ENCODE data around the gene CNTNAP2.

Gene CNTNAP2

DNA sequence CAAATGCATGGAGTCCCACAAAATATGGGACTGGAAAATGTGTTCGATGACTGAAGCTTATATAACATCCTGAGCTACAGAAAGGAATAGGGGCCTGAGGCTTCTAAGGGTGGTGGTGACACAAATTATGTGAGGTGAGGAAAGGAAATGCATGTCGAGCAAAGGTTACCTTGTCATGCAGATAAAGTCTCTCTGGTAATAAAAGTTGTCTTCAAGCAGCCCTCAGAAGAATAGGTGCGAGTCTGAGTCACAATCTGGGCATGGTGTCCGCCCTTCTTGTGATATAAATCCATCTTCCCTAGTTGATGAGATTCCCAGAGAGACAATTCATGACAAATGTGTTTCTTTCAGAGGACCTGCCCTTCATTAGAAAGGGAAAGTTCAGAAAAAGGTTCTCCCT is 1488.7 kb downstream of the CNTNAP2 start:
- DNase-seq, result no peak

DNA sequence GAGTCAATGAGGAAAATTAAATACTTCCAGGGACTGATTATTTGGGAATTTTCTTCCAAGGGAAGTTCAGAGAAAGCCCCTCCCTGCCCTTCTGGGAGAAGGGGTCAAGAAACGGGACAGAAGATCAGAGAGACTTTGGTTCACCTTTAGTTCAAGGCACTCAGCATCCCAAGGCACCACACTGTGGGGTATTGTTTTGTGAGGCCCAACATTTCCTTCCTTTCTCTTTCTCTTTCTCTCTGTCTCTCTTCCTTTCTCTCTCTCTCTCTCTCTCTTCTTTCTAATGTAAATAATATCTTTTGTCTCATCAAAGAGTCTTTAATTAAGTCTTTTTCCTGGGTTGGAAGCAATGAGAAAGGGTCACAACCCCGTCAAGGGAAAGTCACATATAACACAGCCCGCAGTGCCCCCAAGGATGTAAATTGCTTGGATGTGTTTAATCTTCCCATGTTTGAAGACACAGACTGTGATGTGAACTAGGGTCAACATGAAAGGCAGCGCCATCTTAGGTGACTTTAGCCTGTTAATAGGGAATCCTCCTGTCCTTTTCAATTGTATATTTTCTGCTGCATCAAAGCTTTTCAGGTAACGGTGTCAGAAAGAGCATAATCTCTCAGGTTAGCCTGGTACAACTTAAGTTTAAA is 1490.7 kb downstream of the CNTNAP2 start:
- no peak for DNase-seq

DNA sequence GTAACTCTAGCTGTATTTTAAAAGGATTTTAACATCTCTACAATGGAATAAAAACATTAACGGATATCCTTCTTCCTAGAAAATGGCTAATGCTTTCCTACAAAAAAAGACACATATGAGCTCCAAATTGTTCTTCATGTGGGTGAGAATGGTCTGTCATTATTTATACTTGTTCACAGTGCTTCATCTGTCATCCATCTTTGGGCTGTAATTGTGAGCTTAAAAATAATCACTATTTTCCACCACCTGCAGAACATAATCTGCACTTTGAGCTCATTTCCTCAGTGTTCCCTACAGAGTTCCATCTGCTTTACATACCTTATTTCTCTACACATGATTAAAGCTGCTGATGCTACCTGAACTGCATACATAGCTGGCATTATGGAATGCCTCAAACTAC is 1494.8 kb downstream of the CNTNAP2 start:
- DNase-seq, result no peak

DNA sequence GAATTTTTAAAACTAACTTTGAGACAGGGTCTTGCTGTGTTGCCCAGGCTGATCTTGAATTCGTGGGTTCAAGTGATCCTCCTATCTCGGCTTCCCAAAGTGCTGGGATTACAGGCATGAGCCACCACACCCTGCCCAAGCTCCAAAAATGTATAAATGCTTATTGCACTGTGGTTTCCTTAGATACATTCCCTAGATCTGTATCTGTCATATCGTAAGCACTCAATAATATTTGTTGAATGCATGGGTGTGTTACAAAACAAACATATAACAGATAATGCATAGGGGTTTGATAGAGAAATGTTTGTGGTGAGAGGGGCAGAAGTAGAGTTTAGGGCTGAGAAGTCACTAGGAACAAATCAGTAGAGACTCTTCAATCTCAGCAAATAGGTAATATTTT is 1518.7 kb downstream of the CNTNAP2 start:
- DNase-seq, result no peak

DNA sequence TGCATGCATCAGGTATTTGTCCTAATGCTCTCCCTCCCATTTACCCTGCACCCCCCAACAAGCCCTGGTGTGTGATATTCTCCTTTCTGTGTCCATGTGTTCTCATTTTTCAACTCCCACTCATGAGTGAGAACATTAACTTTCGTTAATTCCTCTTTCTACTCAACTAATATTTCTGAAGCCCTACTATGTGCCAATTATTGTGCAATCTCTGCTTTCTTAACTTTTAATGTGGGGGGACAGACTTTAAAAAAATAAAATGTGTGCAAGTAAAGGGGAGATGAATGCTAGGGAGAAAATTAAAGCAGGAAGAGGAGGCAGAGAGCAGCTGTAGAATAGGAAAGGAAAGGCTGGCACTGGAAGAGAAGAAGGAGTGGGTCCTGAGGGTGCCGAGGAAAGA is 1520.0 kb downstream of the CNTNAP2 start:
- no peak for DNase-seq

DNA sequence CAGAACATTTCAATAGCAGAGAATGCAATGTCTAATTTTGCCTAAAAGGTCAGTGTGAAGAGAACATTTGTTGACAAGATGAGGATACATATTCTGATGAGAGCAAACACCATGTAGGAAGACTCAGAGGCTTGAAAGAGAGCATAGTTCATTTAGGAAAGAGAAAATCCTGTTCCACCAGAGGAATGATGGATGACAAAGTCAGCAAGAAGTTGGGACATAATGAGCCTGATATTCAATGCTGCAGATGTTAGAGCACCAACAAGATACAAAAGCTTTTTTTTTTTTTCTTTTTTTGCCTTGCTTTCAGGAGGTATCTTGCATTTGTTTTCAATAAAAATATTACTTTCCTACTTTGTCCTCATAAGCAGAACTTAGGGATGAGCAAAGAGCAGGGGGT is 1522.0 kb downstream of the CNTNAP2 start:
- no peak for DNase-seq

DNA sequence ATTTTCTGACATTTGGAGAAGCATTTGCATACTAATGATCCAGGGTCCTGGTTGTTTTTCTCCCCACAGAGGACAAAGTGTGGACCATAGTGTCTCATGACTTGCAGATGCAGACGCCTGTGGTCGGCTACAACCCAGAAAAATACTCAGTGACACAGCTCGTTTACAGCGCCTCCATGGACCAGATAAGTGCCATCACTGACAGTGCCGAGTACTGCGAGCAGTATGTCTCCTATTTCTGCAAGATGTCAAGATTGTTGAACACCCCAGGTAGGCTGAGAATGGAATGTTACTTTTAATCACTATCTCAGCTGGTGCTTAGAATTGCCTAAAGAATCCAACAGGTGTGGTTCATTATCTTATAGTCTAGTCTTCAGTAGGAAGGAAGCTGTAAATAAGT is 1522.4 kb downstream of the CNTNAP2 start:
- no peak for DNase-seq

DNA sequence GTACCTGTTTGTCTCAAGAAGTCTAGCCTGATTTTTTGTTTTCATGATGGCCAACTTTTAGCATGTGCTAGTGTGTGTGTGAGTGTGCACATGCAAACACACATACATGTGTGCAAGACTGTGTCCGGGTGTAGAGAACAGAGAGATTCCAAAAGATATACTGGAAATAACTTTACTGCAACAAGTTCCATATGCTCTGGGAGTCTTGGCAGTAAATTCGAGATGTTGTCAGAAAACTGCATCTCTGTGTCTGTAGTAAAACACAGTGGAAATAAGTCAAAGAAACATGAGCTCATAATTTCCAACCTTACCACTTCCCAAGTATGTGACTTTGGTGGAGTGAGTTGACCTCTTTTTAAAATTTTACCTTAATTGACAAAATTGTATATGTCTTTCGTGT is 1523.2 kb downstream of the CNTNAP2 start:
- no peak for DNase-seq

DNA sequence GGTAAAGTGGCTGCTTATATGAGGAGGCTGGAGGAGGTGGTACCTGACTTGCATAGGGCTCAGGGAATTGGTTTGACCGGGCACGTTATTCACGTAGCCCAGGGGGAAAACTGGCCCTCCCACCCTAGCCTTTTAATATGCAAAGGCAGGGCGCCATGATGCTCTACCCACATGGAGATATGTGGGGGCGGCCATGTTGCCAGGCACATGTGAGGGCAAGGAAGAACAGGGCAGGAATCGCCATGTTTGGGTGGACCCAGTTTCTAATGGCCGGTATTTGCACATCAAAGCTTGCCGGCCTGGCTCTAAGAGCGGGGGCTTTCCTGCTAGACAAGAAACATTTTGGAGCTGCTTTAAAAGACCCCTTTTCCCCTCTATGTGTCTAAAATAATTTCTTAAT is 1524.2 kb downstream of the CNTNAP2 start:
- DNase-seq, result no peak

DNA sequence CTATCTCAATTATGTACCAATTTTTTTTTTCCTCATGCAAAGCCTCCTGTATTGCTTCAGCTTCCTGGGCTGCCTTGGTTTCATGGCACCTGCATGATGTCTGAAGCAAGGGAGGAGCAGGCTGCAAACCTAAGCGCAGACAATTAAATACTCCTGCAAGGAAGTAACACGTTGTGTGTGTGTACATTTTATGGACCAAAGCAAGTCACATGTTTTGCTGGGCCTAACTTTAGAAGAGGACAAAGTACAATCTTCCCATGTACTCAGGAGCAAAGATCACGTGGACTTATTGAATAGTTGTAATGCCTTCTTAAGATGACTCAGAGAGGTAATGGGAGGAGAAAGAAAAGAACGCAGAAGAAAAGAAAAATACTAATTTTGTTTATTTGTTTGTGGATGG is 1530.0 kb downstream of the CNTNAP2 start:
- DNase-seq, result no peak

DNA sequence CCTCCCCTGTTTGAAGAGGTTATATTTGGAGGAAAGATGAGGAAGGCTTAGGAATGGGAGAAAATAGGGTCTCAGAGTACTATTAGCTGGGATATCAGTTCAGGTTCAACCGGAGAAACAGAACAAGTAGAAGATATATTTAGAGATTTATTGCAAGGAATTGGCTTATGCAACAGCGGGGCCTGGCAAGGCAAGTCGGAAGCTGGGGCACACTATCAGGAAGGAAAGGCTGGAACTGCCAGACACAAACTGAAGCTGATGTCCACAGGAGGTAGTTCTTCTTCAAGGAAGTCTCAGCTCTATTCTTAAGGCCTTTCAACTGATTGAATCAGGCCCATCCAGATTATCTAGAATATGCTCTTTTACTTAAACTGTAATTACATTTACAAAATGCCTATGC is 1534.4 kb downstream of the CNTNAP2 start:
- no peak for DNase-seq

DNA sequence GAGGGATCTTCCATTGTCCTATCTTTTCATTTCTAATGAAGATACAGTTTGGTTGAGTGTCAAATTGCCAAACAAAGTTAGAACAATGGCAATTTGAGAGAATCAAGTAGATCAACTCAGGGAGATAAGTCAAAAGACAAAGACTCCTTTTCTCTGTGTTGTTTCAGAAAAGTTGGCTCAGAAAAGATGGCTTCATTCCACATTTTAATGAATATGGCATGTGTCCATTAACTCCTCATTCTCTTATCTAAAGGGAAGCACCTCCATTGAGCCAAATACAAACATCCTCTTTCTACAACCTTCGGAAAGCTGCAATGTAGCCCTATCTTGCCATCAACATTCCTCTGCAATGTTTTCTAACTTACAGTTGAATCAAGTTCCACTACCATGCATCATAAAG is 1535.0 kb downstream of the CNTNAP2 start:
- no peak for DNase-seq

DNA sequence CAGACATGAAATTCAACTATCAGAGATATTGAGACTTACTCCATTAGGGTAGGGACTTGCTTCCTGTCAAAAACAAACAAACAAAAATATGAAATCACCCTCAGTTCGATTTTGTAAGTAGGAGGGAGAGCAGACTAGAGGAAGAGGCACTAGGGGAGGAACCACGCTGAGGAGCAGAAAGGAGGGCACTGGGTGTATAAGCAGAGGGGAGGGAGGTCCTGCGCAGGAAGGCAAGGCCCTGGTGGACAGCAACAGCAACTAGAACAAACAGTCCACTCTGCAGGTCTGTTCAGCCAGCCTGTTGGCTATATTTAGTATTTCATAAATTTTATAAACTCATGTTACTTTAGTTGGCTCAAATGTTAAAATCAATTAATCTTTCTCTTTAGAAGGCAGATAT is 1536.9 kb downstream of the CNTNAP2 start:
- DNase-seq, result no peak

DNA sequence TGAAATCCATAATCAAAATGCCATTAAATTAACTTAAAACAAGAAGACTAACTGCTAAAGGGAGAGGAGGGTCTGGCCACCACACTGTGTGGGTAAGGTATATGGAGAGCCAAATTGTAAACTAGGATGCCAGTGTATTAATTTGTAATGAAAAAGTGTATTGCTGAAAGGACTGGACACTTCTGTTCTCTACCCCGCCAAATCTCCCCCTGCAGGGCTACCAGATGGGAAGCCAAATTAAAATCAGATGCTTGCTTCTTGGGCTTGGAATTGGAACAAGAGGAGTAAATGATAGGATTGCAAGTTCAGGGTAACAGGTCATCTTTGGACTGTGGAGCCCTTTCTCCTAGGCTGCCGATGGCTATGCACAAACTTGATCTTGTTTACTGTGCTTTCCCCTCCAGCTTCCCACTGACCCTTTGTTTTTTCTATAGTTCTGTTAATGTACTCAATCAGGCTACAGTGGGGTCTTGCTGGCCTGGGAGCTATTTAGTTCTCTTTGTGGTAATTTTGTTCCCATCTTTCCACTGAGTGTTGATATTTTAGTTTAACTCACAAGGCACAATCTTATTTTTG is 1541.9 kb downstream of the CNTNAP2 start:
- DNase-seq, result no peak

DNA sequence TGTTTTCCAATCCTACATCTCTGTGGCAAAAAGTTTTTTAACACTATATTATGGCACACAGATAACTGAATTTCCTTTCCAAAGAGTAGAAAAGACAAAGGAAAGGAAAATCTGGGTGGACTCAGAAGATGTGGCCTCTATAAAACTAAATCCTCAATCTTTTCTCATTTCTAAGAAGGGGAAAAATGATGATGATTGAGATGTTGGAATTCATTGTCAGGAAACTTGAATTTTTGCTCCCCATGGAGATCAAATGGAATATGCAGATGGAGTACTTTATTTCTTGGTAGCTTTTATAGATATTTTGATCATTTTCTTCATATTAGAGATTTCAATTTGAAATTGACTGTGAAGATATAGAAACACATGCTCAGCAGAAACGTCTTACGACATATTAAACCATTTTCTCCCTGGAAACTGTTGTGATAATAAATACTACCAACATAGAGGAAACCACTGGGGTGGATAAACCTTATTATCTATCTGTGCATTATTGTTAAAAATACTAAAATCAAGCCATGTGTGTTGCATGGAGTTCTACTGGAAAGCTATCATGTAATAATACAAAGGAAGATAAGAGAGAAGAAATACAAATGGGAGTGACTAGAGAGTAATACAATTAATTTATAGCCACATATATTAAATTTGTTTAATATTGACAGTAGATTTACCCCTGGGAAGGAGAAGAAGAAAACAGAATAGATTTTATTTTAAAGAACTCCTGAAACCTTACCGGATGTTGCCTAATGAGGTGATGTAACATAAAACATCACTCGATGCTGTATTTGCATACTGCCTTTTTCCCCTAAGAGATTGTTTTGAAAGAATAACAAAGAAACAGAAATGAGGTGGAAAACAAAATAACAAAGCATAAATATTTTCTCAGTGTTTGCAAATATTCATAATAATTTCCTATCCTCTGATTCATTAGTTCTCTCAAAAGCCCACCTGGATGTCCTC is 1542.7 kb downstream of the CNTNAP2 start:
- DNase-seq, result no peak

DNA sequence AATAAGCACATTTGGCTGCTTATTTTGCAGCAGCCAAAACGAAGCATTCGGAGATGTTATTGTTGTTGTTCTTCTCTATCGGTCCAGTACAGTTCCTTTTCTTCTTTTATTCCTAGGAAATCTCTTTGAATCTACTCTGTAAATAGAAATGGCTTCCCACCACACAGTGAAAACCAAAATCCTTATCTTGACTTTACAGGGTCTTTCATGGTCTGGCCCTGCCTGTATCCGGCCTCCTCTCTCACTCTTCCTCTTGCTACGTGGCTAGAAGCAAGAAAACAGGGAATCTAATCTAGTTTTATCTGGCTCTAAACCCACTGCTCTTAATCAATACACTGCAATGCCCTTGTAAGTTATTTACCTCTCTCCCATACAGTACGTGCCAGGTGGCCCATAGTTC is 1547.9 kb downstream of the CNTNAP2 start:
- no peak for DNase-seq

DNA sequence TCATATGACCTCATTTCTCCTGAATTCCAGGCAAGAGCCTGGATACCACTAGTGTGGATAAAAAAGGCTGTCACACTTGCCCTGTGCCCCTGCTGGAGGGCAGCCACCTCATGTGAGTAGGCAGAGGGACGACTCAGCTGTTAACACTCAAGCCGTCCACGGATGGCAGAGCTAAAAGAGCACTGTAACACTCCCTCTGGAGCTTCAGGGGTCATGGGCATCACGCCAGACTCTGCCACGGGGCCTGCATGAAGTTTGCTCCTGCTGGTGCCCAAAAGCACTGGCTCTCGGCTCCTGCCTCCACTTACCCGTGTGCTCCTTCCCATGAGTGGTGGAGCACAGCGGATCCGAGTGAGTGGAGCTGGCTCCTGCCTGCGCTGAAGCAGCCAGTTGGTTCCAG is 1554.2 kb downstream of the CNTNAP2 start:
- no peak for DNase-seq

DNA sequence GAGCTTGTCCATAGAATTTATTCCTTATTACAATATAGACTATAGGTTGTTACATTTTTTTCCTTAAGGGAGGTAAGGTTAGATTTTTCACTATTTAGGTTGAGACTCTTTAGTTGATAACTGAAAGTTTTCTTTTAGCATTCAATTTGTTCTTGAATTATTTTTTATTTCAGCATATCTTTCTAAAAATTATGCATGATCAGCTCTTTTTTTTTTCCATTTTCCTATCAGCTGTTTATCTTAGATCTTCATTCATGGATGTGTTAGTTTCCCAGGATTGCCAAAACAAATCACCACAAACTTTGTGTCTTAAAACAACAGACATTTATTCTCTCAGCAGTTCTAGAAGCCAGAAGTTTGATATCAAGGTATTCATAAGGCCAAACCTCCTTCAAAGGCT is 1558.1 kb downstream of the CNTNAP2 start:
- DNase-seq, result no peak

DNA sequence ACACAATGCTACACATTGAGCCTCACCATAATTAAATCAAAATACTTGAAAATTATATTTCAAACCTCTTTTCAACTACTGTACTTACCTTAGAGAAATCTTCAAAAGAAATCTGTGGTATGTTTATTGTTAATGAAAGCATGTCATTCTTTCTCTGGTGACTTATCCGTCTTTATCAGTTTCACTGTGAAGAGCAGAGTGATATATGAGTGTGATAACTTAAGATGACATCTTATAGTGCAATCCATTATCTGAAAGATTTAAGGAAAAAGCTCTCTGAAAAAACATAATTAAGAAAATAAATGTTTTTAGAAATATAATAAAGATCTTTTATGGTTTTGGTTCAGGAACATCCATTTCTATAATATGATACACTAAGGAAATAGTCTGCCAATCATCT is 1562.3 kb downstream of the CNTNAP2 start:
- no peak for DNase-seq

DNA sequence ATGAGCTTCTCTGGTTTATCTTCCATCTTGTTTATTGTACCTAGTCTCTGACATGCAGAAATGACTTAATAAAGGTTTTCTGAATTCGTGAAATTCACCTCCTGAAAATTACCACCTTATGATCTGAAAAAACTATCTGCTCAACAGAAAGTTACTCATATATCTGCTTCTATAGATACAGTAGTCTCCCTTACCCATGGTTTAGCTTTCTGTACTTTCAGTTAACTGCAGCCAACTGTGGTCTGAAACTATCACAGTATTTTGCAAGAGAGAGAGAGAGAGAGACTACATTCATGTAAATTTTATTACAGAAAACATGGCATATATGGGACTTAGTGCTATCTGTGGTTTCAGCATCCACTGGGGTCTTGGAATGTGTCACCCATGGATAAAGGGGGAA is 1564.9 kb downstream of the CNTNAP2 start:
- no peak for DNase-seq

DNA sequence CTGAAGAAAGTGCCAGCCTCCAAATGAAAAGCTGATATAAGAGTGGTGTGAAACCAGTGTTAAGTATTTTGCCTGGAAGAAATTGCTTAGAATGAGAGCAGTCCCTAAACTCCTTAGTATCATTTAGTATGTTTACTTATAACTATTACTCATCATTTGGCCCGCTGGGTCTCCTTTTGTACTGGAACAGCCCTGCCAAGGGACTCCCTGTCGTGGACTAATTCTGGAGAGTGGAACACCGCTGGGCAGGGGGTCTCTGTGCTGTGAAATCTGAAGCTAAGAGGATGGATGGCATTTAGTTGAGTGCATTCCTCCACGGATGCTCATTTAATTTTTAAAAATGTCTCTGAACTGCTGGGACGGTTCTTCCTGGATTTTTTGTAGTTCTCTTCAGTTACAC is 1584.1 kb downstream of the CNTNAP2 start:
- DNase-seq, result no peak

DNA sequence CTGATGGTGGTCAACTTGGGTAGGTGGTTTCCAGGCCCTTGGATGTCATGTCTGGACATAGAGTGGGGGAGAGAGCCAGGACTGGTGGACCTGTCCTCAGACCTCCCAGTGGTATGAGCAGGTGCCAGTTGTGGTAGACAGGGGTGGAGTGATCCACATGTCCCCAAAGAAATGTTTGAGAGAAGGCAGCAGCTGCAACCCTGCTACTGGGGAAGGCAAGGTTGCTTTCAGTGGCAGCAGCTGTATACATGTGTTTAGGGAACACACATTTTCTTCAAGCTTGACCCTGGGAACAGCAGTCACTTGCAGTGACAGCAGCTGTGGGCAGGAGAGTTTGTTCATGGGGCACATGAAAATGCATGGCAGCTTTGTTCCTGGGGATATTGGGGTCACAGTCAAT is 1591.3 kb downstream of the CNTNAP2 start:
- DNase-seq, result no peak

DNA sequence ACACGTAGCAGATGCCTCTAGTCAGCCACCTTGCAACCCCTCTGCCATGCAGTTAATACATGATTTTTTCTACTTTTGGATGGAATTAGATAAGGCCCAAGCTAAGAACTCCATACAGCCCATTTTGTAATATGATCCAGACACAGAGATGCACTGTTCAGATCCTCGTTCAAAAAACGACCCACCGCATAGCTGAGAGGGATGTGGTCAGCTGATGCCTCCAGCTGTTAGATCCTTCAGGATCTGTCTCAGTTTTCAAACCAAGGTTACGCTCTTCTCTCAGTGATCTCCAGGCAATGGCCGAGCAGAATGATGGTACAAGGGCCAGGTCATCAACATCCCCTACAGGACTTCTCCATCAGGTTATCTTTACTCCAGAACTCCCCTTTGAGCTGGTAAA is 1592.3 kb downstream of the CNTNAP2 start:
- DNase-seq, result no peak

DNA sequence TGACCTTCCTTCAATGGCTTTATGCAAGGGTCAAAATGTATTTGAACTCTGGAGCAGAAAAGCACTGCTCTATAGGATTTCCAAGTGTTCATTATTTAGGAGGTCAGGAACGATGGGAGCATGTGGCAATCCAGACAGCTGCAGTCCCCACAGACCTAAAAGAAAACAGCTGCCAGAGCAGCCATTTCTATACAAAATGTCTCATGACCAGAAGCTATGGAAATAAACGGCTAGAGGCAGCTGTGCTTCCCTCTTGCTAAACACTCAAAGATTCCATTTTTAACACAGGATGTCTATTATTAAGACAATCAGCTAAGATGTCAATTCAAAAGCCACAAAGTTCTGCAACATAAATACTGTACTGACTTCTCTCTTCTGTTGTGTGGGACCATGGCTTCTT is 1594.8 kb downstream of the CNTNAP2 start:
- DNase-seq, result no peak

Data from NCI-H187 (cell line).